Fibroblast of lung (primary cell): Measurements from ENCODE around the gene RPL29.

ENCODE experiments used
- EZH2 ChIP-seq: IDR thresholded peaks from 2 replicates; pipeline ENCODE4 v1.5.1; 2012; ENCODE audit warnings: low read length, control low read depth, mild to moderate bottlenecking; ENCODE audit errors: missing control alignments
- TF ChIP-seq, protein P1 (sequence below), 2 donors: IDR thresholded peaks in 1 of 2; conservative IDR thresholded peaks in 1 of 2; 1 replicate in 1 of 2; 2 replicates in 1 of 2; pipeline ENCODE4 v1.5.1; 2011 to 2012; ENCODE audit warnings: low read length in 2 of 2, control low read depth in 1 of 2, inconsistent platforms in 1 of 2, low read depth in 1 of 2, mild to moderate bottlenecking in 1 of 2

DNA sequence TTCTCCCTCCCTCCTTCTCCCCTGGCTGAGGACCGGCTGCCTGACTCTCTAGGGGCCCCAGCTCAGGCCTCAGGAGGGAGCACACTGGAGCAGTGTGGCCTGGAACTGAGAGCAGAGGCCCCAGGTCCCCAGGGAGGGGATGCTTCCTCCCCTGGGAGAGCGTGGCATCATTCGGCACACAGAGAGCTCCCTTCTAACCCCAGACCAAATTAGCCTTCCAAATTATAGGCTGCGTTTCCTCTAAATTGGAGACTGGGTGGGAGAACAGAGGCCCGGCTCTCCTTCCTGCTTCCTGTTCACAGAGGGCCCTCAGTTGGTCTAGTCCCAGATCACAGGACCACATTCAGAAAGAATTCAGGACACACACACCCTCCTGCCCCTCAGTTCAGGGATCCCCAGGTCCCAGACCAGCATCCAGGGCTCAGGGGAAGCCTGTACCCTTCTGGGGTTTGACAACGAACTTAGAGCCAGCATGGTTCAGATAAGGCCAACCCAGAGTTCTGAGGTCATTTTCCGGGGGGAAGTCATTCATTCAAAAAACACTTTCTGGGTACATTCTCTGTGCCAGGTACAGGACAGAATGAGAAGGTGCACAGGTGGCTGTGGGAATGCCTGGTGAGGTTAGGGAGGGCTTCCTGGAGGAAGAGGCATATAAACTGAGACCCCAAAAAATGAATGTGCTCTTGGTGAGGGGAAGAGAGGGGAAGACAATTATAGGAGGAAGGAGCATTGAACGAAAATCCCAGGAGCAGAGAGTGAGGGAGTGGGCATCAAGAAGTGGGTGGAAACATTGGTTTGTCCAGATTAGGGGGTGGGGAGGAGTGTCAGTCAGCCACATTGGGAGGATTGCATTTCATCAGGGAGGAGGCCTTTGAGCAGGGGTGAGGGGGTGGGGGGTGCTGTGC lies 28.4 kb upstream of the RPL29 start:
- TF ChIP-seq, protein P1, sequence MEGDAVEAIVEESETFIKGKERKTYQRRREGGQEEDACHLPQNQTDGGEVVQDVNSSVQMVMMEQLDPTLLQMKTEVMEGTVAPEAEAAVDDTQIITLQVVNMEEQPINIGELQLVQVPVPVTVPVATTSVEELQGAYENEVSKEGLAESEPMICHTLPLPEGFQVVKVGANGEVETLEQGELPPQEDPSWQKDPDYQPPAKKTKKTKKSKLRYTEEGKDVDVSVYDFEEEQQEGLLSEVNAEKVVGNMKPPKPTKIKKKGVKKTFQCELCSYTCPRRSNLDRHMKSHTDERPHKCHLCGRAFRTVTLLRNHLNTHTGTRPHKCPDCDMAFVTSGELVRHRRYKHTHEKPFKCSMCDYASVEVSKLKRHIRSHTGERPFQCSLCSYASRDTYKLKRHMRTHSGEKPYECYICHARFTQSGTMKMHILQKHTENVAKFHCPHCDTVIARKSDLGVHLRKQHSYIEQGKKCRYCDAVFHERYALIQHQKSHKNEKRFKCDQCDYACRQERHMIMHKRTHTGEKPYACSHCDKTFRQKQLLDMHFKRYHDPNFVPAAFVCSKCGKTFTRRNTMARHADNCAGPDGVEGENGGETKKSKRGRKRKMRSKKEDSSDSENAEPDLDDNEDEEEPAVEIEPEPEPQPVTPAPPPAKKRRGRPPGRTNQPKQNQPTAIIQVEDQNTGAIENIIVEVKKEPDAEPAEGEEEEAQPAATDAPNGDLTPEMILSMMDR (conservative IDR thresholded peaks at IDR 0.05 in 1 of 2, IDR thresholded peaks at IDR 0.05 in 1 of 2; ENCODE audit: low read depth in 1 of 2, low read length in 2 of 2): no peak
- TF ChIP-seq EZH2: no peak
